SK-N-SH treated with all-trans-retinoic acid at 6 μM for 48 hours (cell line): ENCODE measurements around the gene JAK1.

Source experiments
- ATAC-seq: fragments of 200-7000 bp; cut with Tn5 transposase; 3 replicates; pipeline ENCODE4 v1.9.1; 2020; ENCODE audit warnings: mild to moderate bottlenecking, moderate library complexity
- ARNTL ChIP-seq: fragments of 450-650 bp; formaldehyde crosslinking; IDR thresholded peaks from 2 replicates; pipeline ENCODE4 v1.5.0; 2020; ENCODE audit warnings: low read depth, mild to moderate bottlenecking, moderate library complexity, borderline replicate concordance
- BACH2 ChIP-seq: fragments of 250-450 bp; sonication (Bioruptor Pico); IDR thresholded peaks from 2 replicates; pipeline ENCODE4 v1.9.0; 2021; ENCODE audit warnings: mild to moderate bottlenecking, borderline replicate concordance
- CSDC2 ChIP-seq: fragments of 250-450 bp; sonication (Bioruptor Pico); IDR thresholded peaks from 2 replicates; pipeline ENCODE4 v1.5.0; 2020; ENCODE audit warnings: mild to moderate bottlenecking, moderate library complexity
- ESRRG ChIP-seq: fragments of 250-450 bp; sonication (Bioruptor Pico); IDR thresholded peaks from 2 replicates; pipeline ENCODE4 v1.6.1; 2021; ENCODE audit warnings: mild to moderate bottlenecking
- OSR1 ChIP-seq: fragments of 250-450 bp; sonication (Bioruptor Pico); IDR thresholded peaks from 2 replicates; pipeline ENCODE4 v1.8.0; 2022; ENCODE audit warnings: moderate library complexity, mild to moderate bottlenecking, inconsistent platforms
- PPARA ChIP-seq: fragments of 250-450 bp; sonication (Bioruptor Pico); IDR thresholded peaks from 2 replicates; pipeline ENCODE4 v1.5.0; 2020; ENCODE audit warnings: mild to moderate bottlenecking, borderline replicate concordance
- RARB ChIP-seq: fragments of 250-450 bp; sonication (Bioruptor Pico); IDR thresholded peaks from 2 replicates; pipeline ENCODE4 v1.8.0; 2021; ENCODE audit warnings: mild to moderate bottlenecking, moderate library complexity
- SNAI2 ChIP-seq: fragments of 250-450 bp; sonication (Bioruptor Pico); IDR thresholded peaks from 2 replicates; pipeline ENCODE4 v1.5.0; 2020; ENCODE audit warnings: mild to moderate bottlenecking, moderate library complexity
- TCF4 ChIP-seq: fragments of 250-450 bp; sonication (Bioruptor Pico); IDR thresholded peaks from 2 replicates; pipeline ENCODE4 v1.8.0; 2021; ENCODE audit warnings: mild to moderate bottlenecking, moderate library complexity, borderline replicate concordance
- TOX ChIP-seq: fragments of 250-450 bp; sonication (Bioruptor Pico); IDR thresholded peaks from 2 replicates; pipeline ENCODE4 v1.8.0; 2021; ENCODE audit warnings: mild to moderate bottlenecking, moderate library complexity, borderline replicate concordance
- ZC3H10 ChIP-seq: fragments of 250-450 bp; sonication (Bioruptor Pico); IDR thresholded peaks from 2 replicates; pipeline ENCODE4 v1.5.1; 2021; ENCODE audit warnings: mild to moderate bottlenecking, moderate library complexity
- ZFP30 ChIP-seq: fragments of 450-650 bp; formaldehyde crosslinking; IDR thresholded peaks from 2 replicates; pipeline ENCODE4 v1.5.0; 2022; ENCODE audit warnings: mild to moderate bottlenecking, moderate library complexity
- ZNF565 ChIP-seq: fragments of 450-650 bp; formaldehyde crosslinking; conservative IDR thresholded peaks from 2 replicates; pipeline ENCODE4 v1.5.0; 2020; ENCODE audit warnings: low read depth, mild to moderate bottlenecking, moderate library complexity
- ZNF70 ChIP-seq: fragments of 450-650 bp; formaldehyde crosslinking; IDR thresholded peaks from 2 replicates; pipeline ENCODE4 v1.5.0; 2020; ENCODE audit warnings: mild to moderate bottlenecking, moderate library complexity
- ZNF8 ChIP-seq: fragments of 450-650 bp; formaldehyde crosslinking; IDR thresholded peaks from 2 replicates; pipeline ENCODE4 v1.5.0; 2020; ENCODE audit warnings: mild to moderate bottlenecking, moderate library complexity
- TF ChIP-seq, protein P1 (sequence below): fragments of 250-450 bp; sonication (Bioruptor Pico); IDR thresholded peaks from 2 replicates; pipeline ENCODE4 v1.5.1; 2020; ENCODE audit warnings: low read depth, mild to moderate bottlenecking, moderate library complexity
- TF ChIP-seq, protein P2 (sequence below): fragments of 250-450 bp; sonication (Bioruptor Pico); IDR thresholded peaks from 2 replicates; pipeline ENCODE4 v1.8.0; 2021; ENCODE audit warnings: low read depth, mild to moderate bottlenecking, moderate library complexity, borderline replicate concordance
- TF ChIP-seq, protein P3 (sequence below): fragments of 250-450 bp; sonication (Bioruptor Pico); IDR thresholded peaks from 2 replicates; pipeline ENCODE4 v1.8.0; 2020; ENCODE audit warnings: mild to moderate bottlenecking, moderate library complexity, borderline replicate concordance
- TF ChIP-seq, protein P4 (sequence below): fragments of 250-450 bp; sonication (Bioruptor Pico); IDR thresholded peaks from 2 replicates; pipeline ENCODE4 v1.5.0; 2020; ENCODE audit warnings: mild to moderate bottlenecking, moderate library complexity
- TF ChIP-seq, protein P5 (sequence below): fragments of 250-450 bp; sonication (Bioruptor Pico); IDR thresholded peaks from 2 replicates; pipeline ENCODE4 v1.5.1; 2021; ENCODE audit warnings: mild to moderate bottlenecking, moderate library complexity

JAK1 gene

DNA sequence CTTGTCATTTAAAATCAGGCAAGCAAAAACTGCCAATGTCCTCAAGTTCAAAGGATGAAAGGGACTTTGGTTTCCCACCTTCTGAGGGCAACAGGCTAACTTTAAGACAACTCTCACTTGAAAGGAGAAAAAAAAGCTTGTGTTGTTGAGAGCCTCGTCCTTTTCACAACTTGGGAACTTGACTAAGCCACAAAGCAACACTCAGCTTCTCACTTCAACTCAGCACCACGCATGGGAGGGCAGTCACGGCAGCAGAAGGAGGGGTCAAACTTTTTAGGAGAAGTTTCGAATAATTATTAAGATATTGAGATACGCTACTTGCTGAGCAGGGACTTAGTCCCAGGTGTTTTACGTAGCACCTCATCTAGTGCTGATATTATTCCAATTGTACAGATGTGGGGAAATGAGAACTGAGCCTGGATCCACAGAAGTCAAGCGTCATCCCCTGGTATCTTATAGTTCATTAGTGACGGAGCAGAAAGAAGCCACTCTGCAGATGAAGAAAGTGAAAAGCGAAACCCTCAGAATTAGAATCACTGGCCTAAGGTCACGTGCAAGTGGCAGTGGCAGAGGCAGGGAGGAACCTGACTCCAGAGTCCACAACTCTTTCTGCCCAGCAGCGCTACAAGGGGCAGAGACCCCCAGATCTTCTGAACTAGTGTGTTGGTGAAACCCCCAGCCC, 83.6 kb downstream of the JAK1 start:
- no peak for ATAC-seq
- TF ChIP-seq ZNF70 (no peak), SNAI2 (CRISPR knock-in tag) (no peak)

DNA sequence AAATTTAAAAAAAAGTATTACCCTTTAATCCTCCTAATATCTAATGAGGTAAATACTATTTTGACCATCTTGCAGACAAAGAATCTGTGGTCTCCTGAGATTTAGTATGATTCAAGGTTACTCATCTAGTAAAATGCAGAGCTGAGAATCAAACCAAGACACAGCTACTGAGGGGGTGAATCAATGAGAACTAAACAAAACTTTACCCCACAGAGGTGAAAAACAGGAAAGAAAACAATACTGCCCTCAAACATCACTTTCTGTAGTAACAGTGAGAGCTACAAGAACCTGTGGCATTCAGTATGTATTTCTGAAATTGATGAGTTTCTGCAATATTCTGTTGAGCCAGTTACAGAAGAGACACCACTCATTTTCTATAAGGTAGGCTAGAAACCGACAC, 85.1 kb downstream of the JAK1 start:
- no peak for TF ChIP-seq PPARA (CRISPR knock-in tag)
- no peak for TF ChIP-seq ESRRG
- TF ChIP-seq SNAI2 (CRISPR knock-in tag) = no peak
- no peak for TF ChIP-seq ARNTL
- no peak for TF ChIP-seq RARB (CRISPR knock-in tag)
- TF ChIP-seq ZC3H10 (CRISPR knock-in tag) = no peak
- TF ChIP-seq OSR1 = no peak
- TF ChIP-seq ZNF70 = no peak
- TF ChIP-seq TCF4 (CRISPR knock-in tag) = no peak
- no peak for TF ChIP-seq ZFP30 (CRISPR knock-in tag)
- TF ChIP-seq CSDC2 (CRISPR knock-in tag) = no peak
- no peak for TF ChIP-seq ZNF8
- TF ChIP-seq, protein P1, sequence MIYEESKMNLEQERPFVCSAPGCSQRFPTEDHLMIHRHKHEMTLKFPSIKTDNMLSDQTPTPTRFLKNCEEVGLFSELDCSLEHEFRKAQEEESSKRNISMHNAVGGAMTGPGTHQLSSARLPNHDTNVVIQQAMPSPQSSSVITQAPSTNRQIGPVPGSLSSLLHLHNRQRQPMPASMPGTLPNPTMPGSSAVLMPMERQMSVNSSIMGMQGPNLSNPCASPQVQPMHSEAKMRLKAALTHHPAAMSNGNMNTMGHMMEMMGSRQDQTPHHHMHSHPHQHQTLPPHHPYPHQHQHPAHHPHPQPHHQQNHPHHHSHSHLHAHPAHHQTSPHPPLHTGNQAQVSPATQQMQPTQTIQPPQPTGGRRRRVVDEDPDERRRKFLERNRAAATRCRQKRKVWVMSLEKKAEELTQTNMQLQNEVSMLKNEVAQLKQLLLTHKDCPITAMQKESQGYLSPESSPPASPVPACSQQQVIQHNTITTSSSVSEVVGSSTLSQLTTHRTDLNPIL (CRISPR knock-in tag) = no peak
- TF ChIP-seq ZNF565 (CRISPR knock-in tag) = no peak
- TF ChIP-seq, protein P2, sequence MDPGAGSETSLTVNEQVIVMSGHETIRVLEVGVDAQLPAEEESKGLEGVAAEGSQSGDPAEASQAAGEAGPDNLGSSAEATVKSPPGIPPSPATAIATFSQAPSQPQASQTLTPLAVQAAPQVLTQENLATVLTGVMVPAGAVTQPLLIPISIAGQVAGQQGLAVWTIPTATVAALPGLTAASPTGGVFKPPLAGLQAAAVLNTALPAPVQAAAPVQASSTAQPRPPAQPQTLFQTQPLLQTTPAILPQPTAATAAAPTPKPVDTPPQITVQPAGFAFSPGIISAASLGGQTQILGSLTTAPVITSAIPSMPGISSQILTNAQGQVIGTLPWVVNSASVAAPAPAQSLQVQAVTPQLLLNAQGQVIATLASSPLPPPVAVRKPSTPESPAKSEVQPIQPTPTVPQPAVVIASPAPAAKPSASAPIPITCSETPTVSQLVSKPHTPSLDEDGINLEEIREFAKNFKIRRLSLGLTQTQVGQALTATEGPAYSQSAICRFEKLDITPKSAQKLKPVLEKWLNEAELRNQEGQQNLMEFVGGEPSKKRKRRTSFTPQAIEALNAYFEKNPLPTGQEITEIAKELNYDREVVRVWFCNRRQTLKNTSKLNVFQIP = no peak
- ATAC-seq = no peak

DNA sequence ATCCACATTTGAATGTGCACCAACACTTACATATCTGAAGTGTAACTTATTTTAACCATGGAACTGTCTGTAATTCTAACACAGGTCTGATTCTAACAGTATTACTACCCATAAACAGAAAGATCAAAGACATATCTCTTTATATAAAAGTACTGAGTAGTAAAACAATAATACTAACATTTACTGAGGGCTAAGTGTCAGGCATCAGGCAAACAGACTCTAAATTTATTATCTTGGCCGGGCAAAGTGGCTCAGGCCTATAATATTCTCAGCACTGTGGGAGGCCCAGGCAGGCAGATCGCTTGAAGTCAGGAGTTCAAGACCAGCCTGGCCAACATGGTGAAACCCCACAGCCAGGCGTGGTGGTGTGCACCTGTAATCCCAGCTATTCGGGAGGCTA, 85.9 kb downstream of the JAK1 start:
- no peak for ATAC-seq
- TF ChIP-seq OSR1 (no peak), ESRRG (no peak), TCF4 (CRISPR knock-in tag) (no peak)
- TF ChIP-seq, protein P1 (CRISPR knock-in tag) = no peak
- TF ChIP-seq, protein P3, sequence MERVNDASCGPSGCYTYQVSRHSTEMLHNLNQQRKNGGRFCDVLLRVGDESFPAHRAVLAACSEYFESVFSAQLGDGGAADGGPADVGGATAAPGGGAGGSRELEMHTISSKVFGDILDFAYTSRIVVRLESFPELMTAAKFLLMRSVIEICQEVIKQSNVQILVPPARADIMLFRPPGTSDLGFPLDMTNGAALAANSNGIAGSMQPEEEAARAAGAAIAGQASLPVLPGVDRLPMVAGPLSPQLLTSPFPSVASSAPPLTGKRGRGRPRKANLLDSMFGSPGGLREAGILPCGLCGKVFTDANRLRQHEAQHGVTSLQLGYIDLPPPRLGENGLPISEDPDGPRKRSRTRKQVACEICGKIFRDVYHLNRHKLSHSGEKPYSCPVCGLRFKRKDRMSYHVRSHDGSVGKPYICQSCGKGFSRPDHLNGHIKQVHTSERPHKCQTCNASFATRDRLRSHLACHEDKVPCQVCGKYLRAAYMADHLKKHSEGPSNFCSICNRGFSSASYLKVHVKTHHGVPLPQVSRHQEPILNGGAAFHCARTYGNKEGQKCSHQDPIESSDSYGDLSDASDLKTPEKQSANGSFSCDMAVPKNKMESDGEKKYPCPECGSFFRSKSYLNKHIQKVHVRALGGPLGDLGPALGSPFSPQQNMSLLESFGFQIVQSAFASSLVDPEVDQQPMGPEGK (CRISPR knock-in tag) = no peak

DNA sequence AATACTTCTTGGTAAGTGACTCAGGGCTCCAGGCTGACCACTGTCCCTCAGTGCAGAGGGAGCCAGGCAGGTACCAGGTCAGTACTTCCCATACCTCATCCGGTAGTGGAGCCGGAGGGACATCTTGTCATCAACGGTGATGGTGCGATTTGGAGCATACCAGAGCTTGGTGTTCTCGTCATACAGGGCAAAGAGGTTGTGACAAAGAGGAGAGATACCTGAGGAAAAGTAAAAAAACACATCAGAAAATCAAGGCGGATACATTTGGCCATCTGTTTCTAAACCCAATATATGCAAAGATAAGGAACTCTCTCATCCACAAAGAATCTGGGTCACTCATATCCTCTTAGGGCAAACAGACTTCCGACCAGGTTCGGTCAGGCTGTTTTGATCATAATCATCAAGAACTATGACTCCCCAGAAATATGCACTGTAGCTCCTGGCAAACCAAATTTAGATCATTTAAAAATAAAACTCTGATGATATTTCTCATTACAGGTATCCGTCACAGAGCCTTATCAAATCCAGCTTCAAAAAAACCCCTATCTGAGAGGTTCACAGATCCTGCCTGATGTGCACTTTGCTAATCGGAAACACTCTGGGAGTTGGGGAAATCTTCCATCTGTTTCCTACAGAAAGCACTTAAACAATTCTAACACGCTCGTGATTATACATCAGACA, 87.3 kb downstream of the JAK1 start:
- TF ChIP-seq, protein P1 (CRISPR knock-in tag) = 0 out of 2 replicates have a peak, but pooled peaks have one; percentile 25
- no peak for TF ChIP-seq ZNF565 (CRISPR knock-in tag)
- no peak for TF ChIP-seq TOX (CRISPR knock-in tag)
- TF ChIP-seq SNAI2 (CRISPR knock-in tag) = no peak
- peak; percentile 77 for TF ChIP-seq TCF4 (CRISPR knock-in tag)
- TF ChIP-seq ESRRG = no peak
- no peak for TF ChIP-seq ZNF70
- TF ChIP-seq OSR1 = no peak
- TF ChIP-seq BACH2 = no peak
- TF ChIP-seq, protein P4, sequence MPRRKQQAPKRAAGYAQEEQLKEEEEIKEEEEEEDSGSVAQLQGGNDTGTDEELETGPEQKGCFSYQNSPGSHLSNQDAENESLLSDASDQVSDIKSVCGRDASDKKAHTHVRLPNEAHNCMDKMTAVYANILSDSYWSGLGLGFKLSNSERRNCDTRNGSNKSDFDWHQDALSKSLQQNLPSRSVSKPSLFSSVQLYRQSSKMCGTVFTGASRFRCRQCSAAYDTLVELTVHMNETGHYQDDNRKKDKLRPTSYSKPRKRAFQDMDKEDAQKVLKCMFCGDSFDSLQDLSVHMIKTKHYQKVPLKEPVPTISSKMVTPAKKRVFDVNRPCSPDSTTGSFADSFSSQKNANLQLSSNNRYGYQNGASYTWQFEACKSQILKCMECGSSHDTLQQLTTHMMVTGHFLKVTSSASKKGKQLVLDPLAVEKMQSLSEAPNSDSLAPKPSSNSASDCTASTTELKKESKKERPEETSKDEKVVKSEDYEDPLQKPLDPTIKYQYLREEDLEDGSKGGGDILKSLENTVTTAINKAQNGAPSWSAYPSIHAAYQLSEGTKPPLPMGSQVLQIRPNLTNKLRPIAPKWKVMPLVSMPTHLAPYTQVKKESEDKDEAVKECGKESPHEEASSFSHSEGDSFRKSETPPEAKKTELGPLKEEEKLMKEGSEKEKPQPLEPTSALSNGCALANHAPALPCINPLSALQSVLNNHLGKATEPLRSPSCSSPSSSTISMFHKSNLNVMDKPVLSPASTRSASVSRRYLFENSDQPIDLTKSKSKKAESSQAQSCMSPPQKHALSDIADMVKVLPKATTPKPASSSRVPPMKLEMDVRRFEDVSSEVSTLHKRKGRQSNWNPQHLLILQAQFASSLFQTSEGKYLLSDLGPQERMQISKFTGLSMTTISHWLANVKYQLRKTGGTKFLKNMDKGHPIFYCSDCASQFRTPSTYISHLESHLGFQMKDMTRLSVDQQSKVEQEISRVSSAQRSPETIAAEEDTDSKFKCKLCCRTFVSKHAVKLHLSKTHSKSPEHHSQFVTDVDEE = peak; percentile 54; the same call in 1 of the 2 replicates
- no peak for TF ChIP-seq ZNF8
- TF ChIP-seq, protein P3 (CRISPR knock-in tag) = no peak
- TF ChIP-seq, protein P5, sequence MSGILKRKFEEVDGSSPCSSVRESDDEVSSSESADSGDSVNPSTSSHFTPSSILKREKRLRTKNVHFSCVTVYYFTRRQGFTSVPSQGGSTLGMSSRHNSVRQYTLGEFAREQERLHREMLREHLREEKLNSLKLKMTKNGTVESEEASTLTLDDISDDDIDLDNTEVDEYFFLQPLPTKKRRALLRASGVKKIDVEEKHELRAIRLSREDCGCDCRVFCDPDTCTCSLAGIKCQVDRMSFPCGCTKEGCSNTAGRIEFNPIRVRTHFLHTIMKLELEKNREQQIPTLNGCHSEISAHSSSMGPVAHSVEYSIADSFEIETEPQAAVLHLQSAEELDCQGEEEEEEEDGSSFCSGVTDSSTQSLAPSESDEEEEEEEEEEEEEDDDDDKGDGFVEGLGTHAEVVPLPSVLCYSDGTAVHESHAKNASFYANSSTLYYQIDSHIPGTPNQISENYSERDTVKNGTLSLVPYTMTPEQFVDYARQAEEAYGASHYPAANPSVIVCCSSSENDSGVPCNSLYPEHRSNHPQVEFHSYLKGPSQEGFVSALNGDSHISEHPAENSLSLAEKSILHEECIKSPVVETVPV (CRISPR knock-in tag) = no peak

More for the DNA sequence above, 87.3 kb downstream of the JAK1 start:
- ATAC-seq = peak; percentile 60
